Loucy (cell line): ENCODE results near the gene CELF2.

Experiments
- CTCF ChIP-seq: fragments of 200-600 bp; sonication (generic); conservative IDR thresholded peaks from 2 replicates; pipeline ENCODE4 v1.5.1; 2014; ENCODE audit warnings: mild to moderate bottlenecking, antibody characterized with exemption, low read length
- EZH2phosphoT487 ChIP-seq: fragments of 200-600 bp; IDR thresholded peaks from 2 replicates; pipeline ENCODE4 v1.6.1; 2018; ENCODE audit warnings: antibody characterized with exemption, mild to moderate bottlenecking, moderate library complexity, borderline replicate concordance

- TF ChIP-seq CTCF (no peak), EZH2phosphoT487 (no peak)
These were observed 235.2 kb downstream of the CELF2 start for GRCh38 chr10:11252887-11253286.
